GM21576 (cell line): Measurements from ENCODE around the gene TMEM235.

ENCODE experiments used
- ATAC-seq: cut with Tn5 transposase; IDR thresholded peaks from one replicate; pipeline ENCODE4 v1.9.1; 2021; ENCODE audit warnings: mild to moderate bottlenecking, moderate library complexity; ENCODE audit not compliant: unreplicated experiment

Gene TMEM235

DNA sequence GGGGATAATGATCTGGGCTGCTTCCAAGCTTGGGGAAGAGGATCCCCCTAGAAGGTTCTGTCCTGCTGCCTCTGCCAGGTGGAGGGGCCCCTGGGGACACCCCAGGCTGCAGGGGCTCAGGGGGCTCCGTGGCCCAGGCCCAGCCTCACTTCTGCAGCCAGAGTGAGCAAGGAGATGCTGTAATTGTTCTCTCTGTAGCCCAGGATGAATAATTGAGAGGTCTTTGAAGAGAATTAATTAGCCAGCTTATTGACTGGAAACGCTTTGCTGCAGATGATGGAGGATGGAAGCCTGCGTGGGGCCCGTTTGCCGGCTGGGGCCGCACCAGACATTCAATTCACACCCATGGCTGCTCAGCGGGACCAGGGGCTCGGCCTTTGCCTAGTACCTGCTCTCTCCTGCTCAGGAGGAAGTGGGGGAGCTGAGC lies 38.5 kb downstream of the TMEM235 start:
- no peak for ATAC-seq

DNA sequence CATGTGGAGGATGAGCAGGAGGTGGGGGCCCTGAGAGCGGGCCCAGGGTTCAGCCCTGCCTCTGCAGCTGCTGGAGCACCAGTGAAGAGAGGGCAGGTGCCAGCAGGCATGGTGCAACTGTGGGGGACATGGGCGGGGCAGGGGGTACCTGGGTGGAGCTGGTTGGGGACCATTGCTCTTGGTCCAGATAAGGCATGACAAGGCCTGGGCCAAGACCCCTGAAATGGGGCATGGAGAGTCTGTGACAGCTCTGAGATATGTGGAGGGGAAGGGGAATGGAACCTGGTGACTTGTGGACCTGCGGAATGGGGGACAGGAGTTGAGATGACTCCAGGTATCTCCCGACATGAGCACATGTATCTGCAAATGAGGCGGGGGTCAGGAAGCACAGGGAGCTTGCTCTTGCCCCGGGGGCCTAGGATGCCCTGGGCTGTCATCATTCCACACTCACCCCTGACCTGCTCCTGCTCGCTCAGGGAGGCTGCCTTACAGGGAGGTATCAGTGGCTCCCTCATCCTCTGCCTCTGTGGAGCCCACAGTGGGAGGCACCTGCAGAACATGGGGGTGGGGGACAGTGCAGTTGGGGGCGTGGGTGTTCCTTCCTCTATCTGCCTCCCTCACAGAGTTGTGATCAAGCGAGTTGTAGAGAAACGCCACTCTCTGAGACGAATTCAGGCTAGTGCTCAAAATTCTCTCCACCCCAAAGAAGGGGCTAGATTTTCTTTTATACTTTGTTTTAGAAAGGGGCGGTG lies 40.2 kb downstream of the TMEM235 start:
- no peak for ATAC-seq

DNA sequence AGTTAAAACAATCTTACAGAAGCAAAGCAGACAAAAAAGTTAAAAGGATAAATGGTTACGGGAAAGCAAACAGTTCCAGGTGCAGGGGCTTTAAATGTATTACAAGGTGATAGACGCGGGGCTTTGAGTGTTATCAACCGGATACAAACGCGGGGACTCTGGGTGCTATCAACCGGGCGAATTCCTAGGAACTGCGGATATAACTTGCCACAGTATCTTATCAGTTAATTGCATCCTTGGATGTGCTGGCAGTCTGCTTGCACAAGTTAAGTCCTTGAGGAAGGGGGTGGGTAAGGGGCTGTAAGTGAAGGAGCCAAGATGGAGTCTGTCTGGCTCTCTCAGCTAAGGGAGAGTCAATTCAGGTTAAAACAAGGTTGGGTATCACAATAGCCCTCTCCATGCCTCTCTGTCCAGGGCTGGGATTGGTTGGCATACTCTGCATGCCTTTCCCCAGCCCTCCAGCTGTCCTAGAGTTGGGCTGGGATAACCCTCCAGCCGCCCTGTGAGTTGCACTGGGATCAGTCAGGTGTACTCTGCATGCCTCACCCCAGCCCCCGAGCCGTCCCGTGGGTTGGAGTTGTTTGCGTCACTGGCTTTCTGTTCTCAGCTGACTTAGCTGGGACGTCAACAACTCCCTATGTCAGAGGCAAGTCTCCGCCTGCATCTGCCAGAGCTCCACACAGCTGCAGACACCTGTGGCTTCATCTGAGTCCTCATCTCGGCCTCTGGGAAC lies 40.9 kb downstream of the TMEM235 start:
- ATAC-seq, result no peak

DNA sequence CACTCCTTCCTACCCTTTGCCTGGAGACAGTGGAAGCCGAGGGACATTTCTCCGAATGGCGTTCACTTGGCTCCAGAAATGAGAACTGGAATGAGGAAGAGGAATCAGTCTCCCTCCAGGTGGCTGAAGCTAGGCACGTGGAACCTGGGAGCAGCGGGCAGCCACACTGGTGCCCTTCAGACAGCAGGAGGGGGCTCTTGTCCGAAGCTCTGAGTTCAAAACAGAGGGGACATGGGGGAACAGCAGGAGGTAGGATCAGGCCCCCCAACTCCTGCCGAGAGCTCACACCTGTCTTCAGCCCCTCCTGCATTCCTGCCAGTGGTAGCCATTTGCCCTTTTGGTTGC lies 41.5 kb downstream of the TMEM235 start:
- ATAC-seq, result no peak

GRCh38 chr17:78273813-78274212 lies 42.4 kb downstream of the TMEM235 start:
- no peak for ATAC-seq

DNA sequence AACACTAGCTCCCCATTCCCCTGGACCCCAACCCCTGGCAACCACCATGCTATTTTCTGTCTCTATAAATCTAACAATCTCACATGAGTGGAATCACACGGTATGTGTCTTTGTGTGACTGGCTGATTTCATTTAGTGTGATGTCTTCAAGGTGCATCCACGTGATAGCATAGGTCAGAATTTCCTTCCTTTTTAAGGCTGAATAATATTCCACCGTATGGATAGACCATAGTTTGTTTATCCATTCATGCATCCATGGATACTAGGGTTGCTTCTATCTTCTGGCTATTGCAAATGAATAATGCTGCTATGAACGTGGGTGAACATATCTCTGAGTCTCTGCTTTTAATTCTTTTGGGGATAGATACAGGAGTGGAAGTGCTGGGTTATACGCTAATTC lies 43.9 kb downstream of the TMEM235 start:
- ATAC-seq, result no peak

GRCh38 chr17:78276098-78276887 lies 44.9 kb downstream of the TMEM235 start:
- ATAC-seq, result peak; percentile 48

DNA sequence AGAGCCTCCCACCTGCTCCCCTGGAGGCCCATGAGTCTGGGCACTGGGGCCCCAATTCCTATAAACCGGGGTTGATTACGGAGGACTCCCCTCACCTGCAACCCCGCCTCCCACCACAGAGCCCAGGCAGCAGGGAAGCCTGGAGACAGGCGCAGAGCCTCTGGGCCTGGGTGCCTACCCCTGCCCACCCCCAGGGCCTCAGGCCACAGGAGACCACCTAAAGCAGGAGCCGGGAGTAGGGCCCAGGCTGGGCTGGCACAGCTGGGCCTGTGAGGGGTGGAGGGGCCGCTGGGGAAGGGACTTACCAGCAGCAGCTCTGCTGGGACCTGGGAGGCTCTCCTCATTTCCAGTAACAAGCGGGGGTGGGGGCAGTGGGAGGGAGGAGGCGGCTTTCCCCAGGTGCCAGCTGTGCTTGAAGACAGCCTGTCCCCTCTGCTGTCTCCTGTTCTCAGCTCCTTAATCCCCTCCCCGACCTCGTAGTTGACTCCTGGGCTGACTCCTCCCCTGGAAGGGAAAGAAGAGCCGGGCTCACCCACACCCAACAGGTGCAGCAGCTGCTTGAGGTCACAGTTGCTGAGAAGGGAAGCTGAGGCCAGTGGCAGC lies 46.8 kb downstream of the TMEM235 start:
- no peak for ATAC-seq

- ATAC-seq, result no peak
These were observed 48.0 kb downstream of the TMEM235 start for GRCh38 chr17:78279360-78279990.

DNA sequence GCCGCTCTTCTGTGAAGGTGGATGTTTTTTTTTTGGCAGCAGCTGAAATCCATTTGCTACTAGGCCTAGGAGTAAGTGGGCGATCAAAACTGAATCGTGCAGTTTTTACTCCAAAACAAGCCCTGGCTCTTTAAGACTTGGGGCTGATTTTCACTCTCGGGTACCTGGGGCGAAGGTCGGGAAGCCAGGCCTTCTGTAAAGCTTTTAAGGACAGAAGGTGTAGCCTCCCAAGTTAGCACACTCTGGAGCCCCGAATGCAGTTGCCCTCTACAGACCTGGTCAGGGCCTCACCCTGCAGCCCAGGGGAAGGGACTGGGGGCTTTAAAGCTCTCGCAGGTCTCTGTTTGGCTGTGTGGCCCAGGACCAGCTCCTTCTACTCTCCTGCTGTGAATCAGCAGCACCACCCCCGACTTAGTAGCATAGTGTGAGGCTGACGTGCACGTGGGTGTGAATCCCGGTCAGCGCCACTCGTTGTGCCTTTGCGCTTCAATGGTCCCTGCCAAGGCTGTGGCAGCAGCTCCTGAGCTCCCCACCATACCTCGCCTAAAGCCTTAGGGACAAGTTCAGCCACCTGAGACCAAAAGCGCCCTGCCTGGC lies 49.9 kb downstream of the TMEM235 start:
- no peak for ATAC-seq

GRCh38 chr17:78284146-78284545 lies 52.7 kb downstream of the TMEM235 start:
- ATAC-seq, result no peak

DNA sequence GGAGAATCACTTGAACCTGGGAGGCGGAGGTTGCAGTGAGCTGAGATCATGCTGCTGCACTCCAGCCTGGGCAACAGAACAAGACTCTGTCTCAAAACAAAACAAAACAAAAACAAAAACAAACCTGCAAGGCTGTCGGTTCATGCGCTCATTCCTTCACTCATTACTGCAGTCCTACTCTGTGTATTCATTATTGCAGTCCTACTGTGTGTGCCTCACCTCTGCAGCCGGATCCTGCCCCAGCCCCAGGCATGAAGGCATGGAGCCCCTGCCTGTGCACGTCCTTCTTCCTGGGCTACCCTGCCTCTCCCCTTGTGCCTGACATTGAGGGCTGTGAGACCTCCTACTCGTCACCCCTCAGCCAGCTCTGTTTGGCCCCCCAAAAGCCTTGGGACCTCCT lies 57.6 kb downstream of the TMEM235 start:
- no peak for ATAC-seq

- peak; percentile 49 for ATAC-seq
These were observed 58.5 kb downstream of the TMEM235 start for GRCh38 chr17:78289802-78290363.
